Ishikawa (cell line): ENCODE results near the gene R3HDM1.

Source experiments
- CREB1 ChIP-seq: IDR thresholded peaks from 2 replicates; pipeline ENCODE4 v1.6.1; 2012; ENCODE audit warnings: low read depth
- EGR1 ChIP-seq: IDR thresholded peaks from 2 replicates; pipeline ENCODE4 v1.6.1; 2012
- EP300 ChIP-seq: IDR thresholded peaks from 2 replicates; pipeline ENCODE4 v1.6.1; 2012; ENCODE audit warnings: borderline replicate concordance
- FOXM1 ChIP-seq: IDR thresholded peaks from 2 replicates; pipeline ENCODE4 v1.6.1; 2012; ENCODE audit warnings: low read depth, borderline replicate concordance
- NFIC ChIP-seq: IDR thresholded peaks from 2 replicates; pipeline ENCODE4 v1.6.1; 2012
- RAD21 ChIP-seq: IDR thresholded peaks from 2 replicates; pipeline ENCODE4 v1.6.1; 2012; ENCODE audit warnings: low read depth
- TAF1 ChIP-seq: IDR thresholded peaks from 2 replicates; pipeline ENCODE4 v1.6.1; 2012; ENCODE audit warnings: low read depth, mild to moderate bottlenecking
- TCF12 ChIP-seq: IDR thresholded peaks from 2 replicates; pipeline ENCODE4 v1.6.1; 2012; ENCODE audit warnings: low read depth
- YY1 ChIP-seq: IDR thresholded peaks from 2 replicates; pipeline ENCODE4 v1.6.1; 2012; ENCODE audit warnings: low read depth
- TF ChIP-seq, protein P1 (sequence below): IDR thresholded peaks from 2 replicates; pipeline ENCODE4 v1.6.1; 2012; ENCODE audit warnings: low read depth, mild to moderate bottlenecking
- TF ChIP-seq, protein P2 (sequence below): IDR thresholded peaks from 2 replicates; pipeline ENCODE4 v1.6.1; 2012

DNA sequence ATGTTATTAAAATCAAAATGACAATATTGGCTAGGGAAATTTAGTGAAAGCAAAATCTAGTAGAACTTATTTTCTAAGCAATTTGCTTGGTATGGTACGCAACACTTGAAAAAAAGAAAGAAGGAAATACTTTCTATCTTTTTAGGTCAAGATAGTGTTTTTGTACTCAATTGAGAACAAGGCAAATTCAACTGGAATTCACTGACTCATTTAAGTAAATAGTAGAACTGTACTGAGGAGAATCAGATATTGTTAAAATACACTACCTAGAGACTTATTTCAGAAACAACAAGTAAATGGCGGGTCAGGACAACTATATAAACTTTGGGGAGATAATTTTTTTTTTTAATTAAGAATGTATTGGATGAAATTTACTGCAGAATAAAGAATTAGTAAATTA, 19.2 kb upstream of the R3HDM1 start:
- TF ChIP-seq TCF12 = no peak
- TF ChIP-seq FOXM1 = no peak
- TF ChIP-seq EP300 = no peak
- TF ChIP-seq, protein P1, sequence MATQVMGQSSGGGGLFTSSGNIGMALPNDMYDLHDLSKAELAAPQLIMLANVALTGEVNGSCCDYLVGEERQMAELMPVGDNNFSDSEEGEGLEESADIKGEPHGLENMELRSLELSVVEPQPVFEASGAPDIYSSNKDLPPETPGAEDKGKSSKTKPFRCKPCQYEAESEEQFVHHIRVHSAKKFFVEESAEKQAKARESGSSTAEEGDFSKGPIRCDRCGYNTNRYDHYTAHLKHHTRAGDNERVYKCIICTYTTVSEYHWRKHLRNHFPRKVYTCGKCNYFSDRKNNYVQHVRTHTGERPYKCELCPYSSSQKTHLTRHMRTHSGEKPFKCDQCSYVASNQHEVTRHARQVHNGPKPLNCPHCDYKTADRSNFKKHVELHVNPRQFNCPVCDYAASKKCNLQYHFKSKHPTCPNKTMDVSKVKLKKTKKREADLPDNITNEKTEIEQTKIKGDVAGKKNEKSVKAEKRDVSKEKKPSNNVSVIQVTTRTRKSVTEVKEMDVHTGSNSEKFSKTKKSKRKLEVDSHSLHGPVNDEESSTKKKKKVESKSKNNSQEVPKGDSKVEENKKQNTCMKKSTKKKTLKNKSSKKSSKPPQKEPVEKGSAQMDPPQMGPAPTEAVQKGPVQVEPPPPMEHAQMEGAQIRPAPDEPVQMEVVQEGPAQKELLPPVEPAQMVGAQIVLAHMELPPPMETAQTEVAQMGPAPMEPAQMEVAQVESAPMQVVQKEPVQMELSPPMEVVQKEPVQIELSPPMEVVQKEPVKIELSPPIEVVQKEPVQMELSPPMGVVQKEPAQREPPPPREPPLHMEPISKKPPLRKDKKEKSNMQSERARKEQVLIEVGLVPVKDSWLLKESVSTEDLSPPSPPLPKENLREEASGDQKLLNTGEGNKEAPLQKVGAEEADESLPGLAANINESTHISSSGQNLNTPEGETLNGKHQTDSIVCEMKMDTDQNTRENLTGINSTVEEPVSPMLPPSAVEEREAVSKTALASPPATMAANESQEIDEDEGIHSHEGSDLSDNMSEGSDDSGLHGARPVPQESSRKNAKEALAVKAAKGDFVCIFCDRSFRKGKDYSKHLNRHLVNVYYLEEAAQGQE = no peak
- TF ChIP-seq RAD21 = no peak
- no peak for TF ChIP-seq YY1
- no peak for TF ChIP-seq EGR1
- TF ChIP-seq TAF1 = no peak
- TF ChIP-seq, protein P2, sequence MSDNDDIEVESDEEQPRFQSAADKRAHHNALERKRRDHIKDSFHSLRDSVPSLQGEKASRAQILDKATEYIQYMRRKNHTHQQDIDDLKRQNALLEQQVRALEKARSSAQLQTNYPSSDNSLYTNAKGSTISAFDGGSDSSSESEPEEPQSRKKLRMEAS = no peak
- no peak for TF ChIP-seq NFIC
- TF ChIP-seq CREB1 = no peak
